HG03108 (cell line): Measurements from ENCODE around the gene SAMD3.
"Not testable (repeated sequence)": the region's sequence is repeated elsewhere in the genome, so short reads cannot be mapped to it uniquely, and the experiment has no call there.

Source experiments
- ATAC-seq: cut with Tn5 transposase; IDR thresholded peaks from one replicate; pipeline ENCODE4 v1.9.1; 2021; ENCODE audit warnings: moderate library complexity; ENCODE audit not compliant: unreplicated experiment

Gene SAMD3

GRCh38 chr6:130212215-130212874 lies 10.4 kb downstream of the SAMD3 start:
- no peak for ATAC-seq

GRCh38 chr6:130211691-130212090 lies 11.1 kb downstream of the SAMD3 start:
- ATAC-seq, result no peak

- no peak for ATAC-seq
Observed at GRCh38 chr6:130207979-130208649, 14.6 kb downstream of the SAMD3 start.

- ATAC-seq, result no peak
Observed at GRCh38 chr6:130206479-130206878, 16.3 kb downstream of the SAMD3 start.

GRCh38 chr6:130204322-130204721 lies 18.4 kb downstream of the SAMD3 start:
- ATAC-seq, result no peak

GRCh38 chr6:130203370-130203769 lies 19.4 kb downstream of the SAMD3 start:
- ATAC-seq, result no peak

- no peak for ATAC-seq
Observed at GRCh38 chr6:130202782-130203181, 20.0 kb downstream of the SAMD3 start.

- no peak for ATAC-seq
Observed at GRCh38 chr6:130200020-130200419, 22.7 kb downstream of the SAMD3 start.

GRCh38 chr6:130198483-130199035 lies 24.2 kb downstream of the SAMD3 start:
- ATAC-seq, result no peak

- ATAC-seq, result not testable (repeated sequence)
Observed at GRCh38 chr6:130197816-130198482, 24.8 kb downstream of the SAMD3 start.

- not testable (repeated sequence) for ATAC-seq
Observed at GRCh38 chr6:130194434-130194833, 28.3 kb downstream of the SAMD3 start.

- ATAC-seq, result no peak
Observed at GRCh38 chr6:130190701-130191690, 31.8 kb downstream of the SAMD3 start.

GRCh38 chr6:130189531-130190397 lies 33.0 kb downstream of the SAMD3 start:
- ATAC-seq, result no peak

GRCh38 chr6:130188207-130188899 lies 34.4 kb downstream of the SAMD3 start:
- no peak for ATAC-seq

GRCh38 chr6:130187335-130188206 lies 35.2 kb downstream of the SAMD3 start:
- ATAC-seq, result no peak

GRCh38 chr6:130185658-130186057 lies 37.1 kb downstream of the SAMD3 start:
- no peak for ATAC-seq

GRCh38 chr6:130183271-130184222 lies 39.2 kb downstream of the SAMD3 start:
- no peak for ATAC-seq
